GM12878 (cell line): ENCODE data around the gene PACS2. TPM values are rescaled to one million over a fixed set of nuclear protein-coding genes. Genes with fewer than 3 reads are reported as not detected.
"Not testable (repeated sequence)": the region's sequence is repeated elsewhere in the genome, so short reads cannot be mapped to it uniquely, and the experiment has no call there.

Source experiments
- ATAC-seq: fragments of 200-7000 bp; cut with Tn5 transposase; 3 replicates; pipeline ENCODE4 v1.9.1; 2020; ENCODE audit warnings: mild to moderate bottlenecking, moderate library complexity
- BruUV-seq: library from RNA; stranded (reverse); fragments of 400-500 nt; replicated peaks from 2 replicates; lab custom pipeline; 2021; lab: Mats Ljungman, UMichigan
- CTCF ChIA-PET: fragments of 300-600 bp; sonication (Branson Sonifier 250); formaldehyde crosslinking; extraction: SDS; loops from one replicate; lab custom pipeline; 2021; ENCODE audit warnings: inconsistent platforms; lab: Yijun Ruan, JAX
- POLR2A ChIA-PET: fragments of 350-600 bp; formaldehyde crosslinking; extraction: SDS; loops from one replicate; lab custom pipeline; 2021; ENCODE audit warnings: inconsistent platforms; lab: Charles Lee
- RAD21 ChIA-PET: fragments of 300-600 bp; sonication (Branson Sonifier 250); formaldehyde crosslinking; loops from one replicate; lab custom pipeline; 2023; ENCODE audit warnings: antibody characterized with exemption; ENCODE audit not compliant: unreplicated experiment; lab: Charles Lee
- SMC1A ChIA-PET: fragments of 300-600 bp; sonication (Branson Sonifier 250); formaldehyde crosslinking; loops from one replicate; lab custom pipeline; 2023; ENCODE audit not compliant: unreplicated experiment, uncharacterized antibody; lab: Charles Lee
- DNase-seq: peaks from one replicate; pipeline ENCODE4 v3.0.0-alpha.2; 2011; ENCODE audit warnings: low read depth, low spot score
- FAIRE-seq: peaks from 3 replicates; lab custom pipeline; 2011; peaks lifted over from hg19 to GRCh38; lab: Jason Lieb, UNC
- H2AFZ ChIP-seq: 2 replicates; pipeline ENCODE4 v1.6.0; 2011; ENCODE audit warnings: low read depth, low read length, control low read depth; ENCODE audit not compliant: control insufficient read depth
- H3K27ac ChIP-seq: 2 replicates; pipeline ENCODE4 v1.5.1; 2011; ENCODE audit warnings: control low read depth; ENCODE audit not compliant: control insufficient read depth, insufficient read depth
- H3K27me3 ChIP-seq, 2 experiments: replicated peaks in 1 of 2; 2 replicates each; pipeline versions ENCODE4 v1.6.0 to v1.6.1; 2011; ENCODE audit warnings: low read length in 1 of 2; ENCODE audit not compliant: control insufficient read depth in 2 of 2, insufficient read depth in 2 of 2
- H3K36me3 ChIP-seq, 2 experiments: 2 replicates each; pipeline ENCODE4 v1.5.1; 2011; ENCODE audit warnings: low read length in 1 of 2; ENCODE audit not compliant: control insufficient read depth in 2 of 2, insufficient read depth in 2 of 2
- H3K4me1 ChIP-seq: 2 replicates; pipeline ENCODE4 v1.6.1; 2011; ENCODE audit warnings: mild to moderate bottlenecking, low read length, moderate library complexity, mixed read lengths; ENCODE audit not compliant: control insufficient read depth, insufficient read depth
- H3K4me2 ChIP-seq: 2 replicates; pipeline ENCODE4 v1.6.0; 2011; ENCODE audit warnings: control low read depth; ENCODE audit not compliant: control insufficient read depth, insufficient read depth
- H3K4me3 ChIP-seq: fragments of 200-600 bp; sonication (generic); 2 replicates; pipeline ENCODE4 v1.5.1; 2016
- H3K79me2 ChIP-seq: 2 replicates; pipeline ENCODE4 v1.6.0; 2011; ENCODE audit warnings: low read length; ENCODE audit not compliant: control insufficient read depth, insufficient read depth
- H3K9ac ChIP-seq: 2 replicates; pipeline ENCODE4 v1.8.0; 2011; ENCODE audit warnings: low read length, control low read depth, mixed read lengths; ENCODE audit not compliant: control insufficient read depth, insufficient read depth
- H3K9me3 ChIP-seq: replicated peaks from 3 replicates; pipeline ENCODE4 v1.5.1; 2011; ENCODE audit warnings: mild to moderate bottlenecking, low read length; ENCODE audit not compliant: control insufficient read depth, insufficient read depth
- H4K20me1 ChIP-seq: 2 replicates; pipeline ENCODE4 v1.6.0; 2011; ENCODE audit not compliant: control insufficient read depth, insufficient read depth
- FOS ChIP-seq: IDR thresholded peaks from 3 replicates; pipeline ENCODE4 v1.6.1; 2011; ENCODE audit warnings: borderline replicate concordance; ENCODE audit not compliant: insufficient read length; ENCODE audit errors: extremely low read depth
- IRF4 ChIP-seq: IDR thresholded peaks from 2 replicates; pipeline ENCODE4 v1.6.1; 2011; ENCODE audit warnings: low read depth, low read length
- KAT2A ChIP-seq: conservative IDR thresholded peaks from 2 replicates; pipeline ENCODE4 v1.6.1; 2011; ENCODE audit warnings: low read depth, low read length; ENCODE audit not compliant: control insufficient read depth
- MEF2A ChIP-seq: IDR thresholded peaks from 2 replicates; pipeline ENCODE4 v1.6.1; 2011; ENCODE audit warnings: low read depth, mild to moderate bottlenecking, low read length, moderate library complexity; ENCODE audit not compliant: insufficient read depth
- MEF2B ChIP-seq: fragments of 450-650 bp; IDR thresholded peaks from 2 replicates; pipeline ENCODE4 v1.6.1; 2018; ENCODE audit warnings: mild to moderate bottlenecking, moderate library complexity; ENCODE audit not compliant: partially characterized antibody, poor library complexity, severe bottlenecking
- NR2C1 ChIP-seq: fragments of 450-650 bp; IDR thresholded peaks from 2 replicates; pipeline ENCODE4 v1.6.1; 2017; ENCODE audit warnings: antibody characterized with exemption, mild to moderate bottlenecking, moderate library complexity
- PAX8 ChIP-seq: fragments of 450-650 bp; IDR thresholded peaks from 2 replicates; pipeline ENCODE4 v1.6.1; 2017; ENCODE audit warnings: mild to moderate bottlenecking, moderate library complexity
- TBL1XR1 ChIP-seq: IDR thresholded peaks from 2 replicates; pipeline ENCODE4 v1.6.1; 2012; ENCODE audit warnings: low read depth, low read length, improper control_type of control experiment
- TCF12 ChIP-seq: IDR thresholded peaks from 2 replicates; pipeline ENCODE4 v1.6.1; 2011; ENCODE audit warnings: low read depth, mild to moderate bottlenecking, low read length
- YY1 ChIP-seq: IDR thresholded peaks from 2 replicates; pipeline ENCODE4 v1.6.1; 2011; ENCODE audit warnings: low read depth, mild to moderate bottlenecking, low read length
- ZNF274 ChIP-seq: IDR thresholded peaks from one replicate; pipeline ENCODE4 v1.8.0; 2011; ENCODE audit not compliant: insufficient read length, insufficient read depth
- WGBS: methylation state at CpG from one replicate; pipeline ENCODE4 v1.1.6; 2016; ENCODE audit warnings: low lambda C conversion rate; ENCODE audit not compliant: insufficient replicate concordance, insufficient coverage; ENCODE audit errors: missing lambda C conversion rate; 5-methylcytosine and 5-hydroxymethylcytosine counted together
- in situ Hi-C: fragments of 300-500 bp; cut with MboI; formaldehyde crosslinking; loops from 9 replicates; pipeline ENCODE4 v1.14.3; 2018; ENCODE audit warnings: mixed read lengths
- intact Hi-C: fragments of 100-400 bp; cut with micrococcal nuclease; formaldehyde crosslinking; loops from one replicate; pipeline ENCODE4 v1.14.2; 2022; ENCODE audit not compliant: unreplicated experiment
- polyA plus RNA-seq, 11 experiments: library from polyadenylated mRNA; depleted of rRNA in 4 of 11; unstranded in 6 of 11; stranded (reverse) in 5 of 11; fragments of >200 nt; fragmentation: Nextera tagmentation in 4 of 11; fragmentation: Illumina TruSeq in 1 of 11; extraction: Ambion mirVana in 4 of 11; extraction: Trizol in 1 of 11; gene quantifications; 1 replicate in 1 of 11; 2 replicates in 10 of 11; pipeline versions ENCODE4 v1.2.1 to v1.2.3, GENCODE V29; 2011 to 2016; ENCODE audit warnings: inconsistent platforms in 2 of 11, missing spikeins in 2 of 11, low read depth in 1 of 11
- total RNA-seq, 4 experiments: library from RNA; depleted of rRNA in 3 of 4; stranded (reverse); fragments of >200 nt in 3 of 4; fragmentation: Illumina TruSeq in 1 of 4; extraction: Trizol in 1 of 4; gene quantifications; 2 replicates each; pipeline versions ENCODE4 v1.2.1 to v1.2.3, GENCODE V29; 2013 to 2021
- TF ChIP-seq, protein P1 (sequence below): fragments of 450-650 bp; IDR thresholded peaks from 2 replicates; pipeline ENCODE4 v1.6.1; 2018; ENCODE audit warnings: borderline replicate concordance, mild to moderate bottlenecking; ENCODE audit not compliant: partially characterized antibody
- TF ChIP-seq, protein P2 (sequence below): fragments of 150-350 bp; IDR thresholded peaks from 2 replicates; pipeline ENCODE4 v1.6.1; 2014; ENCODE audit warnings: mild to moderate bottlenecking, low read depth, low read length
- TF ChIP-seq, protein P3 (sequence below): fragments of 450-650 bp; IDR thresholded peaks from 2 replicates; pipeline ENCODE4 v1.6.1; 2016; ENCODE audit warnings: mild to moderate bottlenecking

Gene PACS2
- total and polyA plus RNA-seq, 10 of the 15 experiments (the other 5 are each of a cell fraction or from before 2014, with no cell fraction given): 0.21 to 37.3 (median 9.4) TPM

DNA sequence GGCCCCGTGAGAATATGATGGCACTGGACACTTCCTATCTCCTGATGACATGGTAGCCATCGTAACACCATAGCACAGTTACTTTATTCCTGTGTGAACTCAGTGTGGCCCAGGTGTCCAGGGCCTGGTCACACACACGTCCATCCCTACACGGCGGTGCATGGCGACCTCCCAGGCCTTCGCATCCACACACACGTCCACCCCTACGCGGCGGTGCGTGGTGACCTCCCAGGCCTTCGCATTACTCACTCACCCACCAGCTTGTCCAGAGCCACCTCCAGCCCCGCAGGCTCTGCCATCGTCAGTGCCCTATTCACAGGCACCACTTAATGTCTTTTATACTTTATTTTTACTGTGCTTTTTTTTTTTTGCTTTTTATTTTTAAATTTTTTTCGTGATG is 44.4 kb downstream of the PACS2 start:
- H3K36me3 ChIP-seq: no peaks in the 10 kb centered on the region
- CTCF ChIA-PET: no interaction called here

DNA sequence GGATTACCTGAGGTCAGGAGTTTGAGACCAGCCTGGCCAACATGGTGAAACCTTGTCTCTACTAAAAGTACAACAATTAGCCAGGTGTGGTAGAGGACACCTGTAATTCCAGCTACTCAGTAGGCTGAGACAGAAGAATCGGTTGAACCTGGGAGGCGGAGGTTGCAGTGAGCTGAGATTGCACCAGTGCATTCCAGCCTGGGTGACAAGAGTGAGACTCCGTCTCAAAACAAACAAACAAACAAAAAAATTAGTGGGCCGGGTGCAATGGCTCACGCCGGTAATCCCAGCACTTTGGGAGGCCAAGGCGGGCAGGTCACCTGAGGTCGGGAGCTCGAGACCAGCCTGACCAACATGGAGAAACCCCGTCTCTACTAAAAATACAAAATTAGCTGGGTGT is 46.9 kb downstream of the PACS2 start:
- H3K4me3 ChIP-seq, H3K36me3 ChIP-seq, H4K20me1 ChIP-seq, H3K4me1 ChIP-seq, SMC1A ChIA-PET, ATAC-seq, intact Hi-C loops, FAIRE-seq, DNase-seq, H3K9me3 ChIP-seq, POLR2A ChIA-PET, H3K27me3 ChIP-seq, in situ Hi-C loops, H3K27ac ChIP-seq, H3K79me2 ChIP-seq, H3K9ac ChIP-seq, RAD21 ChIA-PET, H2AFZ ChIP-seq, H3K4me2 ChIP-seq, BruUV-seq: not testable (repeated sequence)
- CTCF ChIA-PET: interaction anchor here (1.3 to 2.0 kb wide), 2 partner anchors 10 to 119 kb away, joined by 4 to 5 read pairs; no protein-coding TSS in a partner anchor
- WGBS: 80% methylated on average over 10 of the region's 10 CpGs

More for the DNA sequence above, 44.4 kb downstream of the PACS2 start:
- FAIRE-seq (no peak), DNase-seq (no peak), ATAC-seq (no peak)
- ChIA-PET POLR2A (no interaction called here), SMC1A (no interaction called here), RAD21 (no interaction called here)
- H3K9ac ChIP-seq: no peak overlapping the region
- no peak overlapping the region for H2AFZ ChIP-seq
- no TSS peak for BruUV-seq
- no peak overlapping the region for H3K4me2 ChIP-seq
- H3K79me2 ChIP-seq: no peaks in the 10 kb centered on the region
- no peaks in the 10 kb centered on the region for H3K27me3 ChIP-seq
- intact Hi-C loops (no loop called here), in situ Hi-C loops (no loop called here)
- no peaks in the 10 kb centered on the region for H3K4me1 ChIP-seq
- TF ChIP-seq IRF4 (no peak), MEF2B (no peak), YY1 (no peak), MEF2A (no peak), TBL1XR1 (no peak), NR2C1 (no peak), PAX8 (no peak), ZNF274 (no peak), KAT2A (no peak), FOS (no peak), TCF12 (no peak)
- TF ChIP-seq, protein P1, sequence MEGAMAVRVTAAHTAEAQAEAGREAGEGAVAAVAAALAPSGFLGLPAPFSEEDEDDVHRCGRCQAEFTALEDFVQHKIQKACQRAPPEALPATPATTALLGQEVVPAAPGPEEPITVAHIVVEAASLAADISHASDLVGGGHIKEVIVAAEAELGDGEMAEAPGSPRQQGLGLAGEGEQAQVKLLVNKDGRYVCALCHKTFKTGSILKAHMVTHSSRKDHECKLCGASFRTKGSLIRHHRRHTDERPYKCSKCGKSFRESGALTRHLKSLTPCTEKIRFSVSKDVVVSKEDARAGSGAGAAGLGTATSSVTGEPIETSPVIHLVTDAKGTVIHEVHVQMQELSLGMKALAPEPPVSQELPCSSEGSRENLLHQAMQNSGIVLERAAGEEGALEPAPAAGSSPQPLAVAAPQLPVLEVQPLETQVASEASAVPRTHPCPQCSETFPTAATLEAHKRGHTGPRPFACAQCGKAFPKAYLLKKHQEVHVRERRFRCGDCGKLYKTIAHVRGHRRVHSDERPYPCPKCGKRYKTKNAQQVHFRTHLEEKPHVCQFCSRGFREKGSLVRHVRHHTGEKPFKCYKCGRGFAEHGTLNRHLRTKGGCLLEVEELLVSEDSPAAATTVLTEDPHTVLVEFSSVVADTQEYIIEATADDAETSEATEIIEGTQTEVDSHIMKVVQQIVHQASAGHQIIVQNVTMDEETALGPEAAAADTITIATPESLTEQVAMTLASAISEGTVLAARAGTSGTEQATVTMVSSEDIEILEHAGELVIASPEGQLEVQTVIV: no peak
- TF ChIP-seq, protein P2, sequence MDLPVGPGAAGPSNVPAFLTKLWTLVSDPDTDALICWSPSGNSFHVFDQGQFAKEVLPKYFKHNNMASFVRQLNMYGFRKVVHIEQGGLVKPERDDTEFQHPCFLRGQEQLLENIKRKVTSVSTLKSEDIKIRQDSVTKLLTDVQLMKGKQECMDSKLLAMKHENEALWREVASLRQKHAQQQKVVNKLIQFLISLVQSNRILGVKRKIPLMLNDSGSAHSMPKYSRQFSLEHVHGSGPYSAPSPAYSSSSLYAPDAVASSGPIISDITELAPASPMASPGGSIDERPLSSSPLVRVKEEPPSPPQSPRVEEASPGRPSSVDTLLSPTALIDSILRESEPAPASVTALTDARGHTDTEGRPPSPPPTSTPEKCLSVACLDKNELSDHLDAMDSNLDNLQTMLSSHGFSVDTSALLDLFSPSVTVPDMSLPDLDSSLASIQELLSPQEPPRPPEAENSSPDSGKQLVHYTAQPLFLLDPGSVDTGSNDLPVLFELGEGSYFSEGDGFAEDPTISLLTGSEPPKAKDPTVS: no peak
- TF ChIP-seq, protein P3, sequence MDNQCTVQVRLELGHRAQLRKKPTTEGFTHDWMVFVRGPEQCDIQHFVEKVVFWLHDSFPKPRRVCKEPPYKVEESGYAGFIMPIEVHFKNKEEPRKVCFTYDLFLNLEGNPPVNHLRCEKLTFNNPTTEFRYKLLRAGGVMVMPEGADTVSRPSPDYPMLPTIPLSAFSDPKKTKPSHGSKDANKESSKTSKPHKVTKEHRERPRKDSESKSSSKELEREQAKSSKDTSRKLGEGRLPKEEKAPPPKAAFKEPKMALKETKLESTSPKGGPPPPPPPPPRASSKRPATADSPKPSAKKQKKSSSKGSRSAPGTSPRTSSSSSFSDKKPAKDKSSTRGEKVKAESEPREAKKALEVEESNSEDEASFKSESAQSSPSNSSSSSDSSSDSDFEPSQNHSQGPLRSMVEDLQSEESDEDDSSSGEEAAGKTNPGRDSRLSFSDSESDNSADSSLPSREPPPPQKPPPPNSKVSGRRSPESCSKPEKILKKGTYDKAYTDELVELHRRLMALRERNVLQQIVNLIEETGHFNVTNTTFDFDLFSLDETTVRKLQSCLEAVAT: no peak
- H3K4me3 ChIP-seq: no peak overlapping the region
- 96% methylated on average over 16 of the region's 16 CpGs for WGBS
- no peaks in the 10 kb centered on the region; the same call in 2 of the 3 replicates for H3K9me3 ChIP-seq
- H4K20me1 ChIP-seq: no peaks in the 10 kb centered on the region
- H3K27ac ChIP-seq: no peak overlapping the region
